Bronchial epithelial cell (primary cell): ENCODE results near the gene CMTM4. TPM values are rescaled to one million over a fixed set of nuclear protein-coding genes. Genes with fewer than 3 reads are reported as not detected.

Source experiments
- DNase-seq: peaks from one replicate; pipeline ENCODE4 v3.0.0-alpha.2; 2010; ENCODE audit warnings: low read depth
- FAIRE-seq: peaks from 2 replicates; lab custom pipeline; 2011; peaks lifted over from hg19 to GRCh38; lab: Jason Lieb, UNC
- H3K27me3 ChIP-seq: 2 replicates; pipeline ENCODE4 v1.5.1; 2011; ENCODE audit warnings: low read length; ENCODE audit not compliant: control insufficient read depth, insufficient read depth
- H3K36me3 ChIP-seq: 2 replicates; pipeline ENCODE4 v1.5.1; 2011; ENCODE audit warnings: low read length; ENCODE audit not compliant: control insufficient read depth, insufficient read depth
- H3K4me3 ChIP-seq: 2 replicates; pipeline ENCODE4 v1.5.1; 2011; ENCODE audit warnings: mild to moderate bottlenecking, low read depth, low read length, control low read depth
- CTCF ChIP-seq: IDR thresholded peaks from 2 replicates; pipeline ENCODE4 v1.5.1; 2011; ENCODE audit warnings: mild to moderate bottlenecking, moderate library complexity, low read length, control low read depth, inconsistent platforms; ENCODE audit not compliant: insufficient read depth, severe bottlenecking
- total RNA-seq: library from RNA; depleted of rRNA; stranded (reverse); fragments of >200 nt; gene quantifications from 2 replicates; pipeline ENCODE4 v1.2.1, GENCODE V29; 2014

Gene CMTM4
- total RNA-seq, 1 donor from 2014 or later: 83.2 TPM

- Histone ChIP-seq H3K27me3 (no peaks in the 10 kb centered on the region), H3K4me3 (no peak overlapping the region), H3K36me3 (peaks cover 12% of the 10 kb centered on the region)
- no peak for FAIRE-seq
- peak; percentile 59 for TF ChIP-seq CTCF
- no peak for DNase-seq
Observed at GRCh38 chr16:66740010-66740409, 43.5 kb upstream of the CMTM4 start.

- DNase-seq: peak; percentile 75
Observed at GRCh38 chr16:66735891-66736290, 39.3 kb upstream of the CMTM4 start.

GRCh38 chr16:66731101-66731500 lies 34.6 kb upstream of the CMTM4 start:
- Histone ChIP-seq H3K36me3 (peaks cover 27% of the 10 kb centered on the region), H3K27me3 (no peaks in the 10 kb centered on the region), H3K4me3 (no peak overlapping the region)
- FAIRE-seq (no peak), DNase-seq (no peak)
- TF ChIP-seq CTCF: no peak

More at GRCh38 chr16:66735891-66736290, 39.3 kb upstream of the CMTM4 start:
- Histone ChIP-seq H3K36me3 (peaks cover 20% of the 10 kb centered on the region), H3K4me3 (no peak overlapping the region), H3K27me3 (no peaks in the 10 kb centered on the region)
- FAIRE-seq: no peak
- no peak for TF ChIP-seq CTCF

- FAIRE-seq: no peak
- Histone ChIP-seq H3K4me3 (no peak overlapping the region), H3K36me3 (peaks cover 38% of the 10 kb centered on the region), H3K27me3 (no peaks in the 10 kb centered on the region)
- TF ChIP-seq CTCF: no peak
- DNase-seq: no peak
Observed at GRCh38 chr16:66728804-66729203, 32.3 kb upstream of the CMTM4 start.

GRCh38 chr16:66728117-66728787 lies 31.7 kb upstream of the CMTM4 start:
- no peak for FAIRE-seq

More at GRCh38 chr16:66728117-66728787, 31.7 kb upstream of the CMTM4 start:
- no peaks in the 10 kb centered on the region for H3K27me3 ChIP-seq
- no peak overlapping the region for H3K4me3 ChIP-seq
- DNase-seq: peak; percentile 66
- TF ChIP-seq CTCF: peak; percentile 57
- H3K36me3 ChIP-seq: peaks cover 38% of the 10 kb centered on the region
